Measurements from ENCODE around the gene SNX33. TPM values are rescaled to one million over a fixed set of nuclear protein-coding genes. Genes with fewer than 3 reads are reported as not detected.
"Not testable (repeated sequence)": the region's sequence is repeated elsewhere in the genome, so short reads cannot be mapped to it uniquely, and the experiment has no call there.

Gene SNX33
- total RNA-seq, 4 donors from 2014 or later, result 32.1 to 59.7 (median 49.5) TPM

- Histone ChIP-seq H3K9me3 (no peaks in the 10 kb centered on the region), H3K27ac (no peak overlapping the region), H3K36me3 (peaks cover 14% of the 10 kb centered on the region), H3K4me3 (no peak overlapping the region), H3K27me3 (peaks cover 6% of the 10 kb centered on the region), H3K4me1 (peaks cover 20% of the 10 kb centered on the region)
- DNase-seq (ENCODE audit: low spot score in 2 of 2), result no peak
- no peak for TF ChIP-seq CTCF (IDR thresholded peaks at IDR 0.05)
- TF ChIP-seq POLR2A (IDR thresholded peaks at IDR 0.05), result no peak
- TF ChIP-seq EP300 (IDR thresholded peaks at IDR 0.05), result no peak
- TF ChIP-seq POLR2AphosphoS5 (IDR thresholded peaks at IDR 0.05), result no peak
- 91% methylated on average over 27 of the region's 44 CpGs for WGBS
These were observed 40.0 kb downstream of the SNX33 start for GRCh38 chr15:75687486-75688277.

GRCh38 chr15:75688278-75688557, 40.5 kb downstream of the SNX33 start:
- WGBS, result 89% methylated on average over 7 of the region's 7 CpGs
- H3K9me3 ChIP-seq, result no peaks in the 10 kb centered on the region
- DNase-seq (ENCODE audit: low spot score in 2 of 2), result no peak
- H3K4me3 ChIP-seq, result no peak overlapping the region
- H3K36me3 ChIP-seq, result peaks cover 14% of the 10 kb centered on the region
- H3K27ac ChIP-seq, result no peak overlapping the region
- peaks cover 6% of the 10 kb centered on the region for H3K27me3 ChIP-seq
- TF ChIP-seq CTCF (IDR thresholded peaks at IDR 0.05) (no peak), POLR2A (IDR thresholded peaks at IDR 0.05) (no peak), EP300 (IDR thresholded peaks at IDR 0.05) (no peak), POLR2AphosphoS5 (IDR thresholded peaks at IDR 0.05) (no peak)
- H3K4me1 ChIP-seq, result peaks cover 20% of the 10 kb centered on the region

GRCh38 chr15:75688831-75689230, 41.1 kb downstream of the SNX33 start:
- no peak overlapping the region for H3K4me3 ChIP-seq
- H3K36me3 ChIP-seq, result peaks cover 14% of the 10 kb centered on the region
- no peak for TF ChIP-seq EP300 (IDR thresholded peaks at IDR 0.05)
- TF ChIP-seq CTCF (IDR thresholded peaks at IDR 0.05), result no peak
- no peak for TF ChIP-seq POLR2A (IDR thresholded peaks at IDR 0.05)
- TF ChIP-seq POLR2AphosphoS5 (IDR thresholded peaks at IDR 0.05), result no peak
- peaks cover 6% of the 10 kb centered on the region for H3K27me3 ChIP-seq
- no CpG with 5 or more reads among the region's 26 CpGs for WGBS
- H3K4me1 ChIP-seq, result peaks cover 20% of the 10 kb centered on the region
- no peak for DNase-seq (ENCODE audit: low spot score in 2 of 2)
- H3K27ac ChIP-seq, result no peak overlapping the region
- no peaks in the 10 kb centered on the region for H3K9me3 ChIP-seq

GRCh38 chr15:75689429-75689828, 41.7 kb downstream of the SNX33 start:
- not testable (repeated sequence) for H3K4me3 ChIP-seq; H3K9me3 ChIP-seq; H3K27ac ChIP-seq; H3K27me3 ChIP-seq; DNase-seq (ENCODE audit: low spot score in 2 of 2)
- WGBS, result 87% methylated on average over 10 of the region's 20 CpGs
- H3K36me3 ChIP-seq, result peaks cover 14% of the 10 kb centered on the region
- peaks cover 25% of the 10 kb centered on the region for H3K4me1 ChIP-seq

- H3K27me3 ChIP-seq; H3K4me3 ChIP-seq; H3K9me3 ChIP-seq; H3K27ac ChIP-seq; DNase-seq (ENCODE audit: low spot score in 2 of 2): not testable (repeated sequence)
- H3K4me1 ChIP-seq, result peaks cover 42% of the 10 kb centered on the region
- peaks cover 14% of the 10 kb centered on the region for H3K36me3 ChIP-seq
- WGBS, result 76% methylated on average over 4 of the region's 4 CpGs
These were observed 44.6 kb downstream of the SNX33 start for GRCh38 chr15:75692311-75692710.

- WGBS, result 86% methylated on average over 6 of the region's 15 CpGs
- not testable (repeated sequence) for H3K27ac ChIP-seq
These were observed 45.3 kb downstream of the SNX33 start for GRCh38 chr15:75693028-75693427.

More at GRCh38 chr15:75693028-75693427, 45.3 kb downstream of the SNX33 start:
- DNase-seq (ENCODE audit: low spot score in 2 of 2); H3K4me3 ChIP-seq; H3K27me3 ChIP-seq; H3K9me3 ChIP-seq: not testable (repeated sequence)
- Histone ChIP-seq H3K4me1 (peaks cover 49% of the 10 kb centered on the region), H3K36me3 (peaks cover 12% of the 10 kb centered on the region)
